K562 (cell line): ENCODE data around the gene ADGRD1. TPM values are rescaled to one million over a fixed set of nuclear protein-coding genes. Genes with fewer than 3 reads are reported as not detected.

ENCODE experiments used
- ATAC-seq: fragments of 200-7000 bp; cut with Tn5 transposase; 3 replicates; pipeline ENCODE4 v1.9.1; 2020; ENCODE audit warnings: moderate library complexity
- BruUV-seq: library from RNA; stranded (reverse); fragments of 400-500 nt; replicated peaks from 2 replicates; lab custom pipeline; 2021; lab: Mats Ljungman, UMichigan
- CTCF ChIA-PET: fragments of 300-600 bp; formaldehyde crosslinking; extraction: SDS; loops from one replicate; lab custom pipeline; 2021; ENCODE audit warnings: low intra/inter-chr PET ratio; lab: Yijun Ruan, JAX
- POLR2A ChIA-PET: fragments of 300-600, 350-650 bp; sonication (Branson Sonifier 250); formaldehyde crosslinking; extraction: SDS; loops from one replicate; lab custom pipeline; 2021; ENCODE audit warnings: antibody characterized with exemption, inconsistent platforms; lab: Yijun Ruan, JAX
- DNase-seq, 4 experiments: peaks; one replicate each; pipeline versions ENCODE4 v3.0.0 to v3.0.0-alpha.2; 2011 to 2018; ENCODE audit warnings: low spot score in 3 of 4, mixed read lengths in 3 of 4; ENCODE audit errors: extremely low read depth in 1 of 4
- FAIRE-seq: peaks from 2 replicates; lab custom pipeline; 2011; peaks lifted over from hg19 to GRCh38; lab: Jason Lieb, UNC
- H2AFZ ChIP-seq: 2 replicates; pipeline ENCODE4 v1.6.0; 2011; ENCODE audit warnings: low read depth, low read length, control low read depth, inconsistent platforms
- H3K27ac ChIP-seq: fragments of 200-600 bp; 3 replicates; pipeline ENCODE4 v1.8.0; 2011; ENCODE audit warnings: low read depth, mild to moderate bottlenecking, control low read depth, inconsistent platforms, low read length, moderate library complexity, mixed read lengths; ENCODE audit errors: extremely low read depth
- H3K27me3 ChIP-seq, 2 experiments: fragments of 300-600 bp in 1 of 2; 2 replicates in 1 of 2; 3 replicates in 1 of 2; pipeline versions ENCODE4 v1.6.0 to v1.8.0; 2011; ENCODE audit warnings: inconsistent platforms in 2 of 2, low read length in 2 of 2, mild to moderate bottlenecking in 1 of 2, mixed read lengths in 1 of 2, moderate library complexity in 1 of 2; ENCODE audit not compliant: control insufficient read depth in 2 of 2, insufficient read depth in 2 of 2
- H3K36me3 ChIP-seq: fragments of 300-600 bp; 3 replicates; pipeline ENCODE4 v1.8.0; 2011; ENCODE audit warnings: mild to moderate bottlenecking, low read length, inconsistent platforms; ENCODE audit not compliant: control insufficient read depth, insufficient read depth
- H3K4me1 ChIP-seq, 2 experiments: fragments of 200-600 bp in 1 of 2; replicated peaks in 1 of 2; 2 replicates in 1 of 2; 3 replicates in 1 of 2; pipeline versions ENCODE4 v1.5.1 to v1.8.0; 2011; ENCODE audit warnings: inconsistent platforms in 2 of 2, low read length in 2 of 2, mild to moderate bottlenecking in 1 of 2, mixed read lengths in 1 of 2, moderate library complexity in 1 of 2; ENCODE audit not compliant: control insufficient read depth in 2 of 2, insufficient read depth in 2 of 2
- H3K4me2 ChIP-seq: 2 replicates; pipeline ENCODE4 v1.6.1; 2011; ENCODE audit warnings: low read length, control low read depth, inconsistent platforms, mixed read lengths; ENCODE audit not compliant: insufficient read depth
- H3K4me3 ChIP-seq: fragments of 200-600 bp; sonication (generic), shearing (Covaris generic); 2 replicates; pipeline ENCODE4 v1.5.1; 2016; ENCODE audit warnings: control low read depth, inconsistent platforms
- H3K79me2 ChIP-seq: fragments of 200-600 bp; 3 replicates; pipeline ENCODE4 v1.8.0; 2011; ENCODE audit warnings: low read length, inconsistent platforms; ENCODE audit not compliant: control insufficient read depth, insufficient read depth
- H3K9ac ChIP-seq, 2 experiments: 2 replicates each; pipeline versions ENCODE4 v1.6.0 to v1.6.1; 2011; ENCODE audit warnings: low read depth in 2 of 2, low read length in 2 of 2, control low read depth in 1 of 2, inconsistent platforms in 1 of 2, mild to moderate bottlenecking in 1 of 2, mixed read lengths in 1 of 2; ENCODE audit not compliant: insufficient read depth in 1 of 2
- H3K9me1 ChIP-seq: one replicate; pipeline ENCODE4 v1.6.0; 2011; ENCODE audit warnings: inconsistent platforms, mild to moderate bottlenecking, low read length, moderate library complexity; ENCODE audit not compliant: control insufficient read depth, insufficient read depth
- H3K9me3 ChIP-seq: replicated peaks from 2 replicates; pipeline ENCODE4 v1.5.1; 2011; ENCODE audit warnings: low read depth, low read length, inconsistent platforms; ENCODE audit not compliant: control insufficient read depth, insufficient read depth
- H4K20me1 ChIP-seq: replicated peaks from 2 replicates; pipeline ENCODE4 v1.6.1; 2011; ENCODE audit warnings: low read length, inconsistent platforms, mixed read lengths; ENCODE audit not compliant: control insufficient read depth, insufficient read depth
- CREBBP ChIP-seq: IDR thresholded peaks from one replicate; pipeline ENCODE4 v1.6.1; 2012; ENCODE audit warnings: low read depth, mild to moderate bottlenecking, control low read depth, inconsistent platforms, low read length
- FOSL1 ChIP-seq: fragments of 200-800 bp; sonication (Bioruptor generic); conservative IDR thresholded peaks from 2 replicates; pipeline ENCODE4 v1.6.1; 2016; ENCODE audit warnings: missing genetic modification characterization, missing compliant biosample characterization
- IRF9 ChIP-seq: fragments of 450-650 bp; IDR thresholded peaks from 2 replicates; pipeline ENCODE4 v1.6.1; 2016; ENCODE audit warnings: missing biosample characterization, missing genetic modification characterization
- MCM7 ChIP-seq, 2 experiments: fragments of 450-650 bp; IDR thresholded peaks; 2 replicates each; pipeline ENCODE4 v1.6.1; 2016 to 2018
- SMARCE1 ChIP-seq: fragments of 450-650 bp; IDR thresholded peaks from 2 replicates; pipeline ENCODE4 v1.7.1; 2016; ENCODE audit warnings: mild to moderate bottlenecking
- YY1 ChIP-seq, 3 experiments: IDR thresholded peaks; 2 replicates each; pipeline ENCODE4 v1.6.1; 2011; ENCODE audit warnings: low read length in 2 of 3, mild to moderate bottlenecking in 2 of 3, moderate library complexity in 2 of 3, borderline replicate concordance in 1 of 3, control low read depth in 1 of 3, low read depth in 1 of 3; ENCODE audit not compliant: insufficient read depth in 3 of 3, insufficient replicate concordance in 2 of 3, control insufficient read depth in 1 of 3, insufficient read length in 1 of 3; ENCODE audit errors: extremely low read depth in 1 of 3
- ZKSCAN8 ChIP-seq: fragments of 200-800 bp; sonication (Bioruptor generic); IDR thresholded peaks from 2 replicates; pipeline ENCODE4 v1.6.1; 2016; ENCODE audit warnings: missing genetic modification characterization, missing compliant biosample characterization
- ZNF644 ChIP-seq: fragments of 200-800 bp; sonication (Bioruptor generic); IDR thresholded peaks from 2 replicates; pipeline ENCODE4 v1.6.1; 2016; ENCODE audit warnings: low read depth, missing genetic modification characterization, missing compliant biosample characterization
- WGBS: fragments of 100-300 bp; shearing (Covaris generic); methylation state at CpG from one replicate; pipeline ENCODE4 v1.1.6; 2016; ENCODE audit warnings: low coverage, mixed read lengths; ENCODE audit not compliant: insufficient coverage; ENCODE audit errors: missing lambda C conversion rate; 5-methylcytosine and 5-hydroxymethylcytosine counted together
- in situ Hi-C: fragments of 300-500 bp; cut with MboI; formaldehyde crosslinking; loops from 4 replicates; pipeline ENCODE4 v1.15.0; 2018; ENCODE audit warnings: inconsistent platforms, mixed read lengths
- intact Hi-C: fragments of 100-400 bp; cut with micrococcal nuclease; formaldehyde crosslinking; loops from 2 replicates; pipeline ENCODE4 v1.14.2; 2022
- polyA plus RNA-seq, 8 experiments: library from polyadenylated mRNA; depleted of rRNA in 4 of 8; stranded (reverse) in 5 of 8; unstranded in 3 of 8; fragments of >200 nt; fragmentation: Nextera tagmentation in 2 of 8; fragmentation: Illumina TruSeq in 1 of 8; extraction: Ambion mirVana in 2 of 8; extraction: Trizol in 1 of 8; gene quantifications; 2 replicates each; pipeline versions ENCODE4 v1.2.1 to v1.2.3, GENCODE V29; 2011 to 2014; ENCODE audit warnings: inconsistent platforms in 1 of 8, missing spikeins in 1 of 8
- total RNA-seq, 7 experiments: library from RNA; depleted of rRNA in 6 of 7; stranded (reverse); fragments of >200 nt in 6 of 7; fragmentation: Illumina TruSeq in 2 of 7; extraction: Trizol in 2 of 7; gene quantifications; 2 replicates each; pipeline versions ENCODE4 v1.2.1 to v1.2.3, GENCODE V29; 2011 to 2021; ENCODE audit warnings: low replicate concordance in 1 of 7
- TF ChIP-seq, protein P1 (sequence below): fragments of 450-650 bp; IDR thresholded peaks from one replicate; pipeline ENCODE4 v1.6.1; 2018; ENCODE audit warnings: mild to moderate bottlenecking, moderate library complexity; ENCODE audit not compliant: partially characterized antibody
- TF ChIP-seq, protein P2 (sequence below): sonication (generic); formaldehyde crosslinking; IDR thresholded peaks from 2 replicates; pipeline ENCODE4 v1.5.0; 2020; ENCODE audit warnings: missing genetic modification reagents

The ADGRD1 gene
- total and polyA plus RNA-seq, 9 of the 15 experiments (the other 6 are each of a cell fraction or from before 2014, with no cell fraction given) = 1.7 to 11.7 (median 3.3) TPM

GRCh38 chr12:131177599-131177998 is 223.9 kb downstream of the ADGRD1 start:
- CTCF ChIA-PET = no interaction called here
- Histone ChIP-seq H3K27ac (no peak overlapping the region), H3K9me3 (no peaks in the 10 kb centered on the region; the same call in 1 of the 2 replicates), H3K9me1 (no peaks in the 10 kb centered on the region), H4K20me1 (no peaks in the 10 kb centered on the region), H3K4me3 (no peak overlapping the region), H2AFZ (no peak overlapping the region), H3K9ac (no peak overlapping the region), H3K4me1 (no peaks in the 10 kb centered on the region), H3K79me2 (no peaks in the 10 kb centered on the region), H3K4me2 (no peak overlapping the region), H3K27me3 (peaks cover 0 to 23% of the 10 kb centered on the region in 2 experiments; a peak in 2 of 5 replicates), H3K36me3 (no peaks in the 10 kb centered on the region)
- POLR2A ChIA-PET = interaction anchor here (0.7 kb wide), 1 partner anchor 14 kb away, joined by 3 read pairs; no protein-coding TSS in a partner anchor
- in situ Hi-C loops = no loop called here
- no peak for ATAC-seq
- no peak for DNase-seq
- intact Hi-C loops = no loop called here
- FAIRE-seq = no peak
- BruUV-seq = no TSS peak
- TF ChIP-seq ZKSCAN8 (CRISPR knock-in tag) (no peak), IRF9 (tag) (no peak), SMARCE1 (no peak), YY1 (IDR thresholded peaks at IDR 0.05; ENCODE audit: borderline replicate concordance in 1 of 3, control insufficient read depth in 1 of 3, extremely low read depth in 1 of 3, insufficient read depth in 3 of 3, insufficient read length in 1 of 3, insufficient replicate concordance in 2 of 3, low read depth in 1 of 3, low read length in 2 of 3) (no peak), FOSL1 (tag) (no peak), ZNF644 (tag) (no peak), CREBBP (no peak), MCM7 (IDR thresholded peaks at IDR 0.05) (no peak)
- TF ChIP-seq, protein P1, sequence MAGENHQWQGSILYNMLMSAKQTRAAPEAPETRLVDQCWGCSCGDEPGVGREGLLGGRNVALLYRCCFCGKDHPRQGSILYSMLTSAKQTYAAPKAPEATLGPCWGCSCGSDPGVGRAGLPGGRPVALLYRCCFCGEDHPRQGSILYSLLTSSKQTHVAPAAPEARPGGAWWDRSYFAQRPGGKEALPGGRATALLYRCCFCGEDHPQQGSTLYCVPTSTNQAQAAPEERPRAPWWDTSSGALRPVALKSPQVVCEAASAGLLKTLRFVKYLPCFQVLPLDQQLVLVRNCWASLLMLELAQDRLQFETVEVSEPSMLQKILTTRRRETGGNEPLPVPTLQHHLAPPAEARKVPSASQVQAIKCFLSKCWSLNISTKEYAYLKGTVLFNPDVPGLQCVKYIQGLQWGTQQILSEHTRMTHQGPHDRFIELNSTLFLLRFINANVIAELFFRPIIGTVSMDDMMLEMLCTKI = no peak
- TF ChIP-seq, protein P2, sequence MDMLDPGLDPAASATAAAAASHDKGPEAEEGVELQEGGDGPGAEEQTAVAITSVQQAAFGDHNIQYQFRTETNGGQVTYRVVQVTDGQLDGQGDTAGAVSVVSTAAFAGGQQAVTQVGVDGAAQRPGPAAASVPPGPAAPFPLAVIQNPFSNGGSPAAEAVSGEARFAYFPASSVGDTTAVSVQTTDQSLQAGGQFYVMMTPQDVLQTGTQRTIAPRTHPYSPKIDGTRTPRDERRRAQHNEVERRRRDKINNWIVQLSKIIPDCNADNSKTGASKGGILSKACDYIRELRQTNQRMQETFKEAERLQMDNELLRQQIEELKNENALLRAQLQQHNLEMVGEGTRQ (CRISPR knock-in tag) = no peak
- 0% methylated on average over 1 of the region's 1 CpG for WGBS
